Urothelium cell line (cell line): ENCODE data around the gene UGT3A2.
"Not testable (repeated sequence)": the region's sequence is repeated elsewhere in the genome, so short reads cannot be mapped to it uniquely, and the experiment has no call there.

Source experiments
- DNase-seq: peaks from one replicate; pipeline ENCODE4 v3.0.0; 2011; ENCODE audit warnings: low spot score, mixed read lengths
- FAIRE-seq: peaks from 2 replicates; lab custom pipeline; 2011; peaks lifted over from hg19 to GRCh38; lab: Jason Lieb, UNC

The UGT3A2 gene

DNA sequence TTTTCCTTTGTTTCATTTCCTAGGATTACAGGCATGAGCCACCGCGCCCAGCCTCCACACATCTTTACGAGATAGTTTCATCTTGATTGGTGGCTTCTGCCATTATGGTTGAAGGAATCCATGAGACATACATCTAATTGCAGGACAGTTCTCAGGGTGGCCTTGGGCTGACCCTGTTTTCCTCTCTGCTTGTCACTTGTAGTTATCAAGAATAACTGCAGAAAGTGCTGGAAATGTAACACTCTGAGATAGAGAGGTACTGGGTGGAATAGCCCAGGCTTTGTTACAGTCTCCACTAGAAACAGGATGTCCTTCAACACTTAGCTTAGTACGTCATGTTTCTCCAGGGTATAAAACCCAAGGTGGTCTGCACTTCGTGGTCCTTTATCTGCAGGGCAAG is 10.7 kb downstream of the UGT3A2 start:
- DNase-seq: no peak
- no peak for FAIRE-seq

DNA sequence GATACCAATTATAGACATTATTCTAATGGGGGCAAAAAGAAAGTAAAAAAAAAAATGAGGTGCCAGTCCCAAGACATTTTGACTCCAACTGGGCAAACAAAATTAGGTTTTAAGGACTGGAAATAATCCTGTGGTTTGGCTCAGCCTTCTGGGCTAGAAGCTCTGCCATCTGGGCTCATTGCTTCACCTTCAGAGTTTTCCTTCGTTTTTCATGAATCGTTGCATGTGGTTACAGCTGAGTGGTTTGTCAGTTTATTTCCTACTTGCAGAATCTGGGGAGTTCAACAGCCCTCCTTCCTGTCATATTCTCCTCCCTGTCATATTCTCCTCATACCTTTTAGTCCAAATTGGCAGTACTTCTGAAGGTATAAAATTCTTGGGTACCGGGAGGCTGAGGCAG is 12.0 kb downstream of the UGT3A2 start:
- DNase-seq (no peak), FAIRE-seq (no peak)

DNA sequence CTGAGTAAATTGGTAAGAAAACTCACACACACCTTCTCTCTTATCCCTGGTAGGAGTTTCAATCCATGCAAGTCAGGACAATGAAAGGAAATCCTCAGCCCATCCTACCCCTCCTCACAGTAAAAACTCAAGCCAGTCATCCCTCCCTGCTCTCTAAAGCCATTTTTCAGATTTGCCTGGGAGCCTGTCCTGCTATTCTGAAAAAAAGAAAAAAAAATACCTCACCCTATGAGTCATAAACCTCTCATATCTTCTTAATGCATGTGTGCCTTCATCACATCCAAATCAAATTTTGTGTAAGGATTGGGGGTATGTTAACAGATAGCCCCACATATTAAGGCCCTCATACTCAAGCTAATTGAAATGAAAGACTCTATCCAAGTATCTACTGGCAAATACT is 14.1 kb downstream of the UGT3A2 start:
- FAIRE-seq (no peak), DNase-seq (no peak)

DNA sequence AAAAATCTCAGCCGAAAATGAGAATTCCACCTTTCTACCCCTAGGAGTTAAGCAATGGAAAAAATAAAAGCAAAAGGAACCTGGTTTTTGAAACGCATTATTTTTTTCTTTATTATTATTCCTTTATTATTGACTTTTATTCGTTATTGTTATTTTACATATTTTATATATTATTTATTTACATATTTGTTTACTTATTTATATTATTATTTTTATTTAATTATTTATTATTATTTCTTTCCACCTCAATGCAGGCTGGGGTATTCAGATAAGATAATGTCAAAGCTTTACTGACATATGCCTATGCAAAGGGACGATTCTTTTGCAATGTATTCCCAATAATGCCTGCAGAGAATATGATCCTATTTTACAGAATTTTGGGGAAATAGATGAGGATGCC is 16.7 kb downstream of the UGT3A2 start:
- DNase-seq (no peak), FAIRE-seq (no peak)

DNA sequence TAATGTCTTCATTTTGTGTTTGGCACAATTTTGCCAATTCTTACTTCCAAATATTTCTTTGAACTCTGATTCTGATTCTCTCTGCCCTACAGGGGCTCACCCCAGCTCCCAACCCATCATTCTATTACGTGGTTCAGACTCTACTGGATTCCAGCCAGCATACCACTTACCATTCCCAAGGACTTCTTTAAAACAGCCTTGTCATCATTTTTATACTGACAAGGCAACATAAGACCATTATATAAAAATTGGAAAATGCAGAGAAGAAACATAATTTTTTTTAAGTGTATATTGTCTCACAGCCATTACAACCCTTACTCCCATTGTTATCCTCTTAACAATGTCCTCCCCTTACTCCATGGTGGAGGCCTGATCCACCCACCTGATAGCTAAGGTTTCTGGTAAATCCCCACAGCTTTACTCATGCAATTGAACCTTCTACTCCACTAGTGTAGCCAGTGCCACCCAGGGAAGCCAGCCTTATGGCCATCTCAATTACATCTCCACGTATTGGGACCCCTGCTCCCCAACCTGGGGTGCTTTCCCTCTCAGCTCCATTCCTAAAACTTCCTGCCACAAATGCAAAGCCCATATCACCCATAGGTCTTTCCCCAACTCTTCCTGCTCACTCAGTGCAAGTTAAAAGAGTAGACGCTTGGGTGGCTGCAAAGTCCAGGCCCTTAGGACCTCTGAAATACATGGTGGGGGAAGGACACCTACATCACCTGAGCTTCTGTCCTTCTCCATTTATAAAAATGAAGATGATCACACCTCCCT is 19.1 kb downstream of the UGT3A2 start:
- FAIRE-seq: no peak

DNA sequence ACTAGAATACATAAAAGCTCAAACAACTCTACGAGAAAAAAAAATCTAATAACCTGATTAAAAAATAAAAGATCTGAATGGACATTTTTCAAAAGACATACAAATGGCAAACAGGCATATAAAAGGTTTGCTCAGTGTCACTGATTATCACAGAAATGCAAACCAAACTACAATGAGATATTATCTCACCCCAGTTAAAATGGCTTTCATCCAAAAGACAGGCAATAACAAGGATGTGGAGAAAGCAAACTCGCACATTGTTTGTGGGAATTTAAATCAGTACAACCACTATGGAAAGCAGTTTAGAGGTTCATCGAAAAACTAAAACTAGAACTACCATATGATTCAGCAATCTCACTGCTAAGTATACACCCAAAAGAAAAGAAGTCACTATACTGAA is 20.8 kb downstream of the UGT3A2 start:
- no peak for DNase-seq

More for the DNA sequence above, 19.1 kb downstream of the UGT3A2 start:
- no peak for DNase-seq

DNA sequence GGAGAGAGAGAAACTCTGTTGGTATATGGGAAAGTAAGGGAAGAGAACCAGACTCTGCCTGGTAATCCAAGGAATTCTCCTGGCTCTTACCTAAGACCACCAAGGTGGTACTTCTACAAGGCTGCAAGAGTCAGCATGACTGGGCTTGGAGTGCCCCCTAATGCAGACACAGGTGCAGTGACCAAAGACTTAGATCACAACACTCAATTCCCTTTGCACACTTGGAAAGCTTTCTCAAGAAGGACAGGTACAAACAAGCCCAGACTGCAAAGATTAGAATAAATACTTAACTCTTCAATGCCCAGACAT is 25.2 kb downstream of the UGT3A2 start:
- DNase-seq (no peak), FAIRE-seq (no peak)

More for the DNA sequence above, 20.8 kb downstream of the UGT3A2 start:
- no peak for FAIRE-seq

DNA sequence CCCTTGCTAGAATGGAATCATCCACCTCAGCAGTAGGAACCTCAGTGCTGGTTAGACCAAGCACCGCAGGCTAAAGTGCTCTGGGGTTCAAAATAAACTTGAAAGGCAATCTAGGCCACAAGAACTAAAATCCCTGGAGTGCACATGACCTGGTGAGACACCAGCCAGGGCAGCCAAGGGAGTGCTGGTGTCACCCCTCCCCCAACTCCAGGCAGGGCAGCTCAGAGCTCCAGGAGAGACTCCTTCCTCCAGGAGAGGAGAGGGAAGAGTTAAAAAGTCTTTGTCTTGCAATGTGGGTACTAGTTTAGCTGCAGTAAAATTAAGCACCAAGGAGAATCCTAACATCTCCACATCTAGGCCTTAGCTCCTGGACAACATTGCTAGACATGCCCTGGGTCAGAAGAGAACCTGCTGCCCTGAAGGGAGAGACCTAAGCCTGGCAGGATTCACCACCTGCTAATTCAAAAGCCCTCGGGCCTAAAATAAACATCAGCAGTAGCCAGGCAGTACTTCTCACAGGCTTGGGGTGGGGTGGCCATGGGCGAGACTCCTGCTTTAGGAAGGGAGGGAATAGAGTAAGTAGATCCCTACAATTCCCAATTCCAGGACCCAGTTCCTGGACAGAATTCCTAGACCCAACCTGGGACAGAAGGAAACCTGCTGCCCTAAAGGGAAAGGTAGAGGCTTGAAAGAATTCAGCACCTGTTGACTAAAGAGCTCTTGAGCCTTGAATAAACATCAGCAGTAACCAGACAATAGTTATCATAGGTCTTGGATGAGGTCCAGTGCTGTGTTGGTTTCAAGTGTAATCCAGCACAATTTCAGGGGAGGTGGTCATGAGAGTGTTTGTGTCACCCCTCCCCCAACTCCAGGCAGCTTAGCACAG is 25.8 kb downstream of the UGT3A2 start:
- DNase-seq: no peak
- no peak for FAIRE-seq

DNA sequence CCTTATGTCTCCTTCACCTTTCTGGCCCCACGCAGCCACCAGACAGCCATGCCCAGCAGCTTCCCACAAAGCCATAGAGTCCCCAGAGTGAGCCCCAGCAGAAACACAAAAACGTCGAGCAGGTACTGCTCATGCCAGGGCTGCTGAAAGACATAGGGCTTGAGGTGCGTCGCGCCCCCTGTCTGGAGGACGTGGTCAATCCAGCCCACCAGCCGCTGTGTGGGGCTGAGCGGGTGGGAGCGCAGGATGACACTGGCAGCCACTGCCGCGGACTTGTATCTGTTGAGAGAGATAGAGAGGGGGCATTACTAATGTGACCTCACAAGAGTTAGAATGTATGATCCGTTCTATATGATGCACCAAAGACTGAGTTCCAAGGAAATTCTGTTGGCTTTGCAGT is 31.0 kb downstream of the UGT3A2 start:
- no peak for FAIRE-seq
- DNase-seq: no peak

DNA sequence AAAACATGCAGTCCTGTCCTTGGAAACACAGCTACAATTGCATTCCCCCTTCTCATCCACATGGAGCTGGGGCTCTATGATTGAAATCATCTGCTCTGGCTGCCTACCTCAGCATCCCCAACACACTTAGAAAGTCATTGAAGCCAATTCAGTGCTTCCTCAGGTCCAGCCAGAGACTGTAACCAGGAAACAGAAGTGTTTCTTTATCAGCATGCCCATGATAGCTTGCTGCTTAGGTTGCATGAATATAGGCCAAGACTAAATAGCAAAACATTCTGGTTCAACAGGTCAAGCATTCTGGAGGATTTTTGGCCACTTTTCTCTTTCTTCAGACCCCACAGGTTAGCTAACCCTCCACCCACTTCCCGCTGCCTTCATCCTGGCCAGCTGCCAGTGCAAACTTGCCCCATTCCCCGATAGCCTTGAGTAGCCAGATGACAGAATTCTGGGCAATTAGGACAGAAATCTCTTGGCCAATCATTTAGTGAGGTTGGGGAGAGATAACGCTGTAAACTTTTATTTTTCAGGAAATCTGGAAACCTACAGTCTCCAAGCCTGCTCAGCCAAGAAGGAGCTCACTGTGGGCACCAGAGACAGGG is 32.0 kb downstream of the UGT3A2 start:
- FAIRE-seq: not testable (repeated sequence)

DNA sequence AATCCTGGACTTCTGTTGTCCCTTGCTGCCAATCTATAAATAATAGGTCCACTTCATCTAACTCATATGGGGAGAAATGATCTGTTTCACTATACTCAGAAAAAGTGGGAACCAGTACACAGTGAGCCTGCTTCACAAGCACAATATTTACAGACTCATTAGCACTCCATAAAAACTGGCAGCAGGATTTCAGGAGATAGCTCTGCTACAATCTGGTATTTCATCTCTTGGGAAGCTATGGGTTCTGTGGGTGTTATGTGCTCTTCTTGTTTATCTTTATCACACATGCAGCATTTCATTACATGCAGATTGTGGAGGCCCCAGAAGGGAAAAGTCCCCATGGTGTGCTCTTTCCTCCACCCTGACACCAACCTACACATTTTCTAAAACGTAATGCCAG is 33.2 kb downstream of the UGT3A2 start:
- DNase-seq: no peak
- no peak for FAIRE-seq

More for the DNA sequence above, 32.0 kb downstream of the UGT3A2 start:
- not testable (repeated sequence) for DNase-seq

DNA sequence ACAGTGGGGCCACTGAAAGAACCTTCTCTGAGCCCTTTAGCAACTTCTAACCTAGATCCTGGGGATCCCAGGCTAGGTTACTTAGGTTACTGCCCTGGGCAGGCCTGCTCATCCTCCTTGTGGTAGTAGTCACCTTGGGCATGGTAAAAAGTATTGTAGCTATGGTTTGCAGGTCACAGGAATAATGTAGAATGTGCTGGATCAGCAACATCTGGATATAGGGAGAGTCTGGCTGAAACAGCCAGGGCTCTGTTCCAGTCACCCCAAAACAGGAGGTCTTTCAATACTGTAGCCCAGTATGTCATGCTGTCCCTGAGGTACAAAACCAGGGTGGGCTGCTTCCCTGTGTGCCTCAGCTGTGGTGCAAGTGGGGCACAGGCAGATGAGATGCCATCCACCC is 33.6 kb downstream of the UGT3A2 start:
- FAIRE-seq (no peak), DNase-seq (no peak)

DNA sequence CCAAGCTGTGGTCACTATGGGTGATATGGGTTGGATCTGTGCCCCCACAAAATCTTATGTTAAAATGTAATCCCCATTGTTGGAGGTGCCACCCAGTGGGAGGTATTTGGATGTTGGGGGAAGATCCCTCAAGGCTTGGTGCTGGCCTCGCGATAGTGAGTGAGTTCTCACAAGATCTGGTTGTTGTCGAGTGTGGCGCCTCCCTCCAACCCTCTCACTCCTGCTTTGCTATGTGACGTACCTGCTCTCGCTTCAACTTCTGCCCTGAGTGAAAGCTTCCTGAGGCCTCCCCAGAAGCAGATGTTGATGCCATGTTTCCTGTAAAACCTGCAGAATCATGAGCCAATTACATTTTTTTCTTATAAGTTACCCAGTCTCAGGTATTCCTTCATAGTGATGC is 35.5 kb downstream of the UGT3A2 start:
- FAIRE-seq (no peak), DNase-seq (no peak)

DNA sequence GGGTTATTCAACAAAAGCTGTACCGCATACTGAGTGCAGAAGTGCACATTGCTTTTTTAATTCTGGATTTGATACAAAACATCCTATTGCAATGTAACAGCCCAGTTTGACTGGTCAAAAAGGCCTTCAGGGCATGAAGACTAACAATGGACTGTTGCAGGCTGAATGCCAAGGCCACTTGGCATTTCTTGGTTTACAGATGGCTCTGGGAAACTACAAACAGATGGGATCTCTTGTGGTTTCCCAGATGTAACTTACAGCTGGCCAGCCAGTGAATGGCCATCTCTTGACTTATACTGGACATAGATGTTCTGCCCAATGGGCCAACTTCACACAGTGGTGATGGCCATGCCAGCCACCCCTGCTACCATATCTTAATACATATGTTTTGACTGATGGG is 36.8 kb downstream of the UGT3A2 start:
- FAIRE-seq (no peak), DNase-seq (no peak)

DNA sequence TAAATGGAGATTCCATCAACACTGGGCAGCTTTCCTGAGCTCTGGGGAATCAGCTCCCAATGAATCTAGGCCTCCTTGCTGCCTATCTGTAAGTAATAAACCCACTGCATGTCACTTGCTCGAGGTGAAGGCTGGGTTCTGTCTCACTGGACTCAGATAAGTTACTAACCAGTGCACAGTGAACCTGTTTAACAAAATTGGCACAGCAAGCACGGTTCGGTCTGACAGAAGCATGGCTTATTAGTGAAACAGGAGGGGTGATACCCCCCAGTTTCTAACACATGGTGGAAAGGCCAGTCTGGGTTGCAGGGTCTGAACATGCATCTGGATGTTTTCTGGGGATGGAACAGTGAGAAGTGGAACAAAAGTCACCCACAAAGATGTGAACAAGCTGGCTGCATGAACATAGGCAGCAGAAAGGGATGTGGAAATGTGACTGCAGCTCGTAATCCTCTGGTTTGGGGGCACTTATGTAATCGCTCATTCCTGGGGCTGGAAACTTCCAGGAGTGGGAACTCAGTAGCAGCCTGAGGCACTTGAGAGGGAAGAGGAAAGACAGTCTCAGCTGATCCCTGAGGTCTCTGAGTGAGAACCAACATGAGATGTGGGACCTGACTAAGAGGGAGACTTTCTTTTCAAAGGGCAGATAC is 37.7 kb downstream of the UGT3A2 start:
- FAIRE-seq (no peak), DNase-seq (no peak)

DNA sequence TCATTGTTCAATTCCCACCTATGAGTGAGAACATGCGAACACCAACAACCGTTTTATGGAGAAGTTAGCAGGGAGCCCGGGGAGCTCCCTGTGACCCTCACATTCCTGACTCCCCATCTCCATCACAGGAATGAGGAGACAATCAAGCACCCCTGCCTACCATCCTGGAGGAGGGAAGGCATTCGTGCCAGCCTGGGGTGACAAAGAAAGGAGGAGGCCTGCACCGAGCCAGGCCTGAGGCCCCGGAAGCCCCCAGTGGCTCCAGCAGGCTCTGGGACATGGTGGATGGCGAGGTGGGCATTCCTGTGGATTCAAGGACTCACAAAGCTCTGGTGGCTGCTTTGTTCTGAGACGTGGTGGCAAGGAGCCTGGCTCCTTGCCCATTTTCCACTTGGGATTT is 39.0 kb downstream of the UGT3A2 start:
- no peak for DNase-seq
- FAIRE-seq: no peak

DNA sequence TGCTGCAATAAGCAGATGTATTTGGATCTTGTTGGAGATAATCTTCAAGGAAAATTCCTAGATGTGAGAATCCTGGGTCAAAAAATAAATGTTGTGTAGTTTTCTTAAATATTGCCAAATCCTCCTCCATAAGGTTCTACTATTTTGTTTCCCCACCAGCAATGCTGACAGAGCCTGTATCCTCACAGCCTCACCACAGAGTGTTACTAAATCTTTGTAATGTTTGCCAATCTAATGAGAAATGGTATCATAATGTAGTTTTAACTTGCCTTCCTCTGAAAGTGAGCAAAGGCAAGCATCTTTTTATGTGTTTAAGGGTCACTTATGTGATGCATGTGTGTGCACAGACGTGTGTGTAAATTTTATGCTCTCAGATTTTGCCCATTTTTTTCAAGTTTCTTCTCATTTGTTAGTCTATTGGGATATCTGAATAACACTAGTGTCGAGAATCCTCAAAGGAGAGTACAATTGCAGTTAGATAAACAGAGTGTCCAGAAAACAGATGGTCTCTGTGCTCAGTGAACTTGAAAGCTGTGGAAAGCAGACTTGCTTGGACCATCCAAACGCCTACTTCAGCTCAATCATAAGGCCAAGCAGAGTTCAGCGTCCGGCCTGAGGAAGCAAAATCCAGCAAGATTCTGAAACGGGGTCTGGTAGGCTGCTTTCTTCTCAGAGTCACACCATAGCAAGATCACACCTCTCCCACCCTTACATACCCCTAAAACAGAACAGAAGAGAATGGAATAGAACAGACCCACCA is 39.8 kb downstream of the UGT3A2 start:
- FAIRE-seq (no peak), DNase-seq (no peak)

DNA sequence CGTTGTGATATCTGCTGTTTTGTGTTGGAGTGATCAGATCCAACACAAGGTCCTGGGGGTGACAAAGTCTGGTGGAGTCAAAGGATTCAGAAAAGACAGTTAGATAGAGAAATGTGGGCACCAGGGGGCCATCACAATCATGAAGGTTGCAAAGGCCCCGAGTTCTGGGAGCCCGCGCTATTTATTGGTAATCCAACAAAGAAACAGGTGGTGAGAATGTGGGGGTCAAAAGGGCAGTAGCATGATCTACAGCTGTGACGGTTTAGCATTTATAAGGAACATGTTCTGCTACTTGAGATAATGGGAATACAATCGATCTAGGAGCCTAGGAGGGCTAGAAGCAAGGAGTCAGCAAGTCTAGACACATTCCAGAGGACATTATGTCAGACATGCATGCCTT is 44.4 kb downstream of the UGT3A2 start:
- FAIRE-seq, DNase-seq: not testable (repeated sequence)

DNA sequence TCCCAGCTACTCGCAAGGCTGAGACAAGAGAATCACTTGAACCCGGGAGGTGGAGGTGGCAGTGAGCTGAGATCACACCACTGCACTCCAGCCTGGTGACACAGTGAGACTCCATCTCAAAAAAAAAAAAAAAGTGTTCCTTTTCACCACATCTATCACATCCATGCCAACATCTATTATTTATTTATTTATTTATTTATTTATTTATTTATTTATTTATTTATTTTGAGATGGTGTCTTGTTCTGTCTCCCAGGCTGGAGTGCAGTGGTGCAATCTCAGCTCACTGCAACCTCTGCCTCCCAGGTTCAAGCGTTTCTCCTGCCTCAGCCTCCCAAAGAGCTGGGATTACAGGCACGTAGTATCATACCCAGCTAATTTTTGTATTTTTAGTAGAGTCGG is 47.1 kb downstream of the UGT3A2 start:
- FAIRE-seq, DNase-seq: not testable (repeated sequence)

DNA sequence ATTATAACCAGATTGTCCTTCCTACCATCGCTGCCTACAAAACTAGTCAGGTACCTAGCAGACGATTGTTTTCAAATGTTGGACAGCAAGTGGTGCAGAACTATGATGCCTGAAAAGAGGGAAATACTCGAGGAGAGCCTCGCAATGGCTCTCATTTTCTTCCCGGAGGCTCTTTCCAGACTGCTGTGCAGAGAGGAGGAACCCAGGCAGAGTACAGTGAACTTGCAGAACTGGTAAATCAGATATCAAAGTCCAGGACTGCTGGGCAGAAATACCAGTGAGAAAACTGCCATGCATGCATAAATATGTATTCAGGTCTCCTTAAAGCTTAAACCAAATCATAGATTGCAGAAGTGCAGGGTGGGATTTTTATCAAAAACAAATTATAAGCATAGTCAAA is 49.1 kb downstream of the UGT3A2 start:
- FAIRE-seq: no peak
- DNase-seq: no peak

DNA sequence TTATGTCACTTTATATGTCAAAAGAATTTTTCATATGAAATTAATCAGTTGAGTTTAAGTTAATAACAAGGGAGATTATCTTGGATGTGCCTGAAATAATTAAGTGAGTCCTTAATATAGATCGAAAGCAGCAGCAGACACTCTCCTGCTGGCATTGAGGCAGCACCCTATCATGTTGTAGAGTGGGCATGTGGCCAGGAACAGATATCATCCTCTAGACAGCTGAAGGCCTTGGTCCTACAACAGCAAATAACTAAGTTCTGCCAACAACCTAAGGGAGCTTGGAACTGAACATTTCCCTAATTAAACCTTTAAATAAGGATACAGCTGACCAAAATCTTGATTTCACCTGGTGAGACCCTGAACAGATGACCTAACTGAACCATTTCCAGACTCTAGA is 49.7 kb downstream of the UGT3A2 start:
- DNase-seq (no peak), FAIRE-seq (no peak)
